ENCODE data around the gene NOXRED1.

Gene NOXRED1

GRCh38 chr14:77403768-77404167, 19.6 kb downstream of the NOXRED1 start:
- H3K4me3 ChIP-seq (ENCODE audit: low read length), result no peak overlapping the region
- no peaks in the 10 kb centered on the region for H3K9me3 ChIP-seq (ENCODE audit: control insufficient read depth, low read length)
- no peaks in the 10 kb centered on the region for H3K27me3 ChIP-seq (ENCODE audit: control insufficient read depth, insufficient read depth, low read length)
- H3K36me3 ChIP-seq (ENCODE audit: control insufficient read depth, insufficient read depth, low read length), result no peaks in the 10 kb centered on the region
- no peaks in the 10 kb centered on the region for H3K4me1 ChIP-seq (ENCODE audit: control insufficient read depth, insufficient read depth, low read length)
- H3K9ac ChIP-seq (ENCODE audit: low read length), result no peak overlapping the region

- Histone ChIP-seq H3K9me3 (ENCODE audit: control insufficient read depth, low read length) (no peaks in the 10 kb centered on the region), H3K36me3 (ENCODE audit: control insufficient read depth, insufficient read depth, low read length) (no peaks in the 10 kb centered on the region), H3K4me1 (ENCODE audit: control insufficient read depth, insufficient read depth, low read length) (no peaks in the 10 kb centered on the region), H3K9ac (ENCODE audit: low read length) (no peak overlapping the region), H3K27me3 (ENCODE audit: control insufficient read depth, insufficient read depth, low read length) (no peaks in the 10 kb centered on the region), H3K4me3 (ENCODE audit: low read length) (no peak overlapping the region)
Observed at GRCh38 chr14:77400216-77400615, 23.1 kb downstream of the NOXRED1 start.

DNA sequence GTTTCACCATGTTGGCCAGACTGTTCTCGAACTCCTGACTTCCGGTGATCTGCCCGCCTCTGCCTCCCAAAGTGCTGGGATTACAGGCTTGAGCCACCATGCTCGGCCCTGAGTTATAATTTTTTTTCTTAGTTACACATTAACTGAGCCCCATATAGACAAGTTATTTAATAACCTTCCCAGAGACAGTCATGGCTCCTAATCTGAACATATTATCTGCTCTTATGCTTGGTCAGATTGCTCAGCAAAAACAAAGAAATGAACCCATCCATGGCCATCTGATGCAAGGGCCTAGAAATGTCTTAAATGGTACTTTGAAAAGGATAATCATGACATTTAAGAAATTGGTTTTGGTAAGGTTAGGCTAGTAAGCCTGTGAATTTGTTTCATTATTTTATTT, 33.1 kb downstream of the NOXRED1 start:
- Histone ChIP-seq H3K27me3 (ENCODE audit: control insufficient read depth, insufficient read depth, low read length) (no peaks in the 10 kb centered on the region), H3K9ac (ENCODE audit: low read length) (no peak overlapping the region), H3K4me3 (ENCODE audit: low read length) (no peak overlapping the region), H3K36me3 (ENCODE audit: control insufficient read depth, insufficient read depth, low read length) (no peaks in the 10 kb centered on the region), H3K9me3 (ENCODE audit: control insufficient read depth, low read length) (no peaks in the 10 kb centered on the region), H3K4me1 (ENCODE audit: control insufficient read depth, insufficient read depth, low read length) (no peaks in the 10 kb centered on the region)

GRCh38 chr14:77378701-77379100, 44.6 kb downstream of the NOXRED1 start:
- Histone ChIP-seq H3K27me3 (ENCODE audit: control insufficient read depth, insufficient read depth, low read length) (no peaks in the 10 kb centered on the region), H3K9ac (ENCODE audit: low read length) (no peak overlapping the region), H3K36me3 (ENCODE audit: control insufficient read depth, insufficient read depth, low read length) (no peaks in the 10 kb centered on the region), H3K4me3 (ENCODE audit: low read length) (no peak overlapping the region), H3K4me1 (ENCODE audit: control insufficient read depth, insufficient read depth, low read length) (peaks cover 10% of the 10 kb centered on the region), H3K9me3 (ENCODE audit: control insufficient read depth, low read length) (no peaks in the 10 kb centered on the region)

DNA sequence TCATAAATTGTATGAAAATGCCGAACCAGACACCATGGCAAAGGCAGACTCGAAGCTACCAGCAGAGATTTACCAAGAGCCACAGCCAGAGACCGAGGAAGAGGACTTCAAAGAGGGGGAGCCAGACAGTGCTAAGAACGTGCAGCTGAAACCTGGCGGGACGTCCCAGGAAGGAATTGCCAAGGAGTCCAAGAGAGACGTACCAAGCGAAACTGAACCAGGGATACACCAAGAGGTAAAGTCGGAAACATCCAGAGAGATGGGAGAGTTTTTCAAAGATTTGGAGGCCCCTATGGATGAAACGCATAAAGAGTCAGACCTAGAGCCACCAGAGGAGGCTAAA, 45.9 kb downstream of the NOXRED1 start:
- no peaks in the 10 kb centered on the region for H3K27me3 ChIP-seq (ENCODE audit: control insufficient read depth, insufficient read depth, low read length)
- peak overlapping the region; percentile 77 for H3K4me3 ChIP-seq (ENCODE audit: low read length)
- no peaks in the 10 kb centered on the region for H3K9me3 ChIP-seq (ENCODE audit: control insufficient read depth, low read length)
- H3K36me3 ChIP-seq (ENCODE audit: control insufficient read depth, insufficient read depth, low read length), result no peaks in the 10 kb centered on the region
- H3K4me1 ChIP-seq (ENCODE audit: control insufficient read depth, insufficient read depth, low read length), result peaks cover 10% of the 10 kb centered on the region
- H3K9ac ChIP-seq (ENCODE audit: low read length), result peak overlapping the region; percentile 90

DNA sequence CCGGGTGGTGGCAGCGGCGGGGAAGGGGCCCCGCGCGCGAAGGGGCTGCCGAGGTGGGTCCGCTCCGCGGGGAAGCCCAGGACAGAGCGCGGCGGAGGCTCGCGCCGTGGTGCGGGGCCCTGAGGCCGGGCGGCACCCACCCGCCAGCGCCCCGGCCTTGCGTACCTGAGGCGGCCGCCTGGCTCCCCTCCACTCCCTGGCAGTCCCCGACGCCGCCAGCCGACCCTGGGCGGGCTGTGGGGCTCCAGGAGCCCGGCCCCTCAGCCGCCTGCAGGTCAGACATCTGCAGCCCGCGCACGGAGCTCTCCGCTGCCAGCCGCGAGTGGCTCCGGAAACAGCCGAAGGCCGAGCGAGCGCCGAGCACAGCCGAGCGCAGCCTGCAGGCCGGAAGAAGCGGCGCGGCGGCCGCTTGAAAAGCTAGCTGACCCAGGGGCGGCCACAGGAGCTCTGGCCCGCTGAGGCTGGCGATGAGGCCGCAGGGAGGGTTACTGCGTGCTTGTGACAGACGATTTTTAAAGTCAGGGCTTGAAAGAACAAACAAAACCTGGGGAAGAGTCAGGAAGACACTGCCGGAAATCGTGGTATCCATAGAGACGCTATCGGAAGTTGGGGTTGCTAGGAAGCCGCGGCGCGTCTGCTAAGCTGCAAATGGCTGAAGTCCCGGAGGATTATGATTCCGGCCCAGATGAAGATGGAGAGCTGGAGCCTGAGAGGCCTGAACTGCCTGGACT, 46.4 kb downstream of the NOXRED1 start, which contains the start of the genes SAMD15 and TMED8:
SAMD15 (plus strand) TSS at position 609 of the 731 bp plus-strand sequence; CDS start at position 649, 40 bp downstream.
TMED8 (minus strand) TSS at position 324 of the 731 bp plus-strand sequence; CDS start at position 283, 41 bp downstream.
- Histone ChIP-seq H3K27me3 (ENCODE audit: control insufficient read depth, insufficient read depth, low read length) (no peaks in the 10 kb centered on the region), H3K36me3 (ENCODE audit: control insufficient read depth, insufficient read depth, low read length) (no peaks in the 10 kb centered on the region), H3K9me3 (ENCODE audit: control insufficient read depth, low read length) (no peaks in the 10 kb centered on the region), H3K4me3 (ENCODE audit: low read length) (peak within 1 kb of the TSS; percentile 77), H3K4me1 (ENCODE audit: control insufficient read depth, insufficient read depth, low read length) (peaks cover 10% of the 10 kb centered on the region), H3K9ac (ENCODE audit: low read length) (peak within 1 kb of the TSS; percentile 90)

- no peaks in the 10 kb centered on the region for H3K9me3 ChIP-seq (ENCODE audit: control insufficient read depth, low read length)
- no peaks in the 10 kb centered on the region for H3K36me3 ChIP-seq (ENCODE audit: control insufficient read depth, insufficient read depth, low read length)
- no peaks in the 10 kb centered on the region for H3K27me3 ChIP-seq (ENCODE audit: control insufficient read depth, insufficient read depth, low read length)
- H3K9ac ChIP-seq (ENCODE audit: low read length), result peak overlapping the region; percentile 90
- peaks cover 10% of the 10 kb centered on the region for H3K4me1 ChIP-seq (ENCODE audit: control insufficient read depth, insufficient read depth, low read length)
- H3K4me3 ChIP-seq (ENCODE audit: low read length), result peak overlapping the region; percentile 77
Observed at GRCh38 chr14:77375973-77376770, 47.2 kb downstream of the NOXRED1 start.

GRCh38 chr14:77375164-77375950, 48.0 kb downstream of the NOXRED1 start:
- H3K9ac ChIP-seq (ENCODE audit: low read length), result no peak overlapping the region
- no peaks in the 10 kb centered on the region for H3K27me3 ChIP-seq (ENCODE audit: control insufficient read depth, insufficient read depth, low read length)
- H3K4me1 ChIP-seq (ENCODE audit: control insufficient read depth, insufficient read depth, low read length), result peaks cover 10% of the 10 kb centered on the region
- H3K9me3 ChIP-seq (ENCODE audit: control insufficient read depth, low read length), result no peaks in the 10 kb centered on the region
- H3K36me3 ChIP-seq (ENCODE audit: control insufficient read depth, insufficient read depth, low read length), result no peaks in the 10 kb centered on the region
- H3K4me3 ChIP-seq (ENCODE audit: low read length), result no peak overlapping the region

DNA sequence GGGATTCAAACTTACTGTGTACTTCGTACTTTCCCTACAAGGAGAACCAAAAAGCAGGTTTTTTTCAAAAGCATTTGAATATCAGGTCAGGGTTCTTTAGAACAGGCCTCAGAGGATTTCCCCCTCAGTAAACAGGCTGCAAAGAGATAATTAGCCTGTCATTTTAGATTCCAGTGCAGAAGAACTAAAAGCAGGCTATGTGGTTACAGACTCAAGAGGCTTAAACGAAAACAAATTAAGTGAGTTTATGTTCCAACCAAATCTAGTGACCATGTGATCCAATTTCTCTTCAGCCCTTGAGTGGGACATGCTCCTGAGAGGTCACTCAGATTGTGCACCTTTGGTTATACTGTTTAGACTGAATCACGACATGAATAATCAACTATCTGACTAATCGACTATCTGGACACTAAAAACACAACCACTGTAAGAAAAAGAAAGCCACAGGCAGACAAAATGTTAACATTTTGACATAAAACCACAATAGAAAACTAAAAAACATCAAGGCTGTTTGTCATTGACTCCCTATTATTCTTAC, 51.0 kb downstream of the NOXRED1 start:
- Histone ChIP-seq H3K9me3 (ENCODE audit: control insufficient read depth, low read length) (no peaks in the 10 kb centered on the region), H3K27me3 (ENCODE audit: control insufficient read depth, insufficient read depth, low read length) (no peaks in the 10 kb centered on the region), H3K36me3 (ENCODE audit: control insufficient read depth, insufficient read depth, low read length) (no peaks in the 10 kb centered on the region), H3K4me3 (ENCODE audit: low read length) (no peak overlapping the region), H3K4me1 (ENCODE audit: control insufficient read depth, insufficient read depth, low read length) (peaks cover 7% of the 10 kb centered on the region), H3K9ac (ENCODE audit: low read length) (no peak overlapping the region)

DNA sequence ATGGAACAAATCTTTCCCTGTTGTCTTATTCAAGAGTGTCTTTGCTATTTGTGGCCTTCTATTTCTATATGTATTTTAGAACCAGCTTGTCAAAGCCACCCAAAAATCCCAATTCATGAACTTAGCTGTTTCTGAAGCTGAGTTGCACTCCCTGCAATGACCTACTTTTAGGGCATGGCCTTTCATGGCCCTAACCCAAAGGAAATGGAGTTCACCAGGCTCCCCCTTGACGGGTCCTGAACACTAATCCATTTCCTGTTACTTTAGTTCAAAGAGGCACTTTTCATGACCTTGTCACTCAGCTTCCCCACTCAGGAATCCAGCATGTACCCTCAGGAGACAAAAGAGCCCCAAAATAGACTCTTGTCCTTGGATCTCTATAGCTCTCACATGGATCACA, 54.0 kb downstream of the NOXRED1 start:
- H3K9me3 ChIP-seq (ENCODE audit: control insufficient read depth, low read length), result no peaks in the 10 kb centered on the region
- H3K9ac ChIP-seq (ENCODE audit: low read length), result no peak overlapping the region
- no peaks in the 10 kb centered on the region for H3K27me3 ChIP-seq (ENCODE audit: control insufficient read depth, insufficient read depth, low read length)
- no peak overlapping the region for H3K4me3 ChIP-seq (ENCODE audit: low read length)
- no peaks in the 10 kb centered on the region for H3K4me1 ChIP-seq (ENCODE audit: control insufficient read depth, insufficient read depth, low read length)
- H3K36me3 ChIP-seq (ENCODE audit: control insufficient read depth, insufficient read depth, low read length), result no peaks in the 10 kb centered on the region

GRCh38 chr14:77364146-77364545, 59.2 kb downstream of the NOXRED1 start:
- Histone ChIP-seq H3K9me3 (ENCODE audit: control insufficient read depth, low read length) (no peaks in the 10 kb centered on the region), H3K36me3 (ENCODE audit: control insufficient read depth, insufficient read depth, low read length) (no peaks in the 10 kb centered on the region), H3K4me1 (ENCODE audit: control insufficient read depth, insufficient read depth, low read length) (no peaks in the 10 kb centered on the region), H3K9ac (ENCODE audit: low read length) (no peak overlapping the region), H3K4me3 (ENCODE audit: low read length) (no peak overlapping the region), H3K27me3 (ENCODE audit: control insufficient read depth, insufficient read depth, low read length) (no peaks in the 10 kb centered on the region)

Measured in mucosa of stomach (tissue), 1 donor.